Gastrocnemius medialis (tissue), 4 donors: ENCODE results near the gene PKNOX1.

Experiments used
- POLR2A ChIP-seq, 2 donors: fragments of 450-650 bp; IDR thresholded peaks; one replicate each; pipeline ENCODE4 v1.6.1; 2017; ENCODE audit warnings: antibody characterized with exemption in 2 of 2, mild to moderate bottlenecking in 2 of 2, moderate library complexity in 2 of 2
- TF ChIP-seq, protein P1 (sequence below), 5 experiments: fragments of 450-650 bp in 3 of 5; fragments of 200-600 bp in 2 of 5; sonication (generic) in 2 of 5; IDR thresholded peaks in 4 of 5; conservative IDR thresholded peaks in 1 of 5; 1 replicate in 4 of 5; 2 replicates in 1 of 5; pipeline ENCODE4 v1.5.1; 2016 to 2019; ENCODE audit warnings: antibody characterized with exemption in 5 of 5, mild to moderate bottlenecking in 3 of 5, moderate library complexity in 3 of 5

GRCh38 chr21:43027846-43028731, 53.7 kb downstream of the PKNOX1 start:
- TF ChIP-seq POLR2A (IDR thresholded peaks at IDR 0.05), result no peak
- TF ChIP-seq, protein P1, sequence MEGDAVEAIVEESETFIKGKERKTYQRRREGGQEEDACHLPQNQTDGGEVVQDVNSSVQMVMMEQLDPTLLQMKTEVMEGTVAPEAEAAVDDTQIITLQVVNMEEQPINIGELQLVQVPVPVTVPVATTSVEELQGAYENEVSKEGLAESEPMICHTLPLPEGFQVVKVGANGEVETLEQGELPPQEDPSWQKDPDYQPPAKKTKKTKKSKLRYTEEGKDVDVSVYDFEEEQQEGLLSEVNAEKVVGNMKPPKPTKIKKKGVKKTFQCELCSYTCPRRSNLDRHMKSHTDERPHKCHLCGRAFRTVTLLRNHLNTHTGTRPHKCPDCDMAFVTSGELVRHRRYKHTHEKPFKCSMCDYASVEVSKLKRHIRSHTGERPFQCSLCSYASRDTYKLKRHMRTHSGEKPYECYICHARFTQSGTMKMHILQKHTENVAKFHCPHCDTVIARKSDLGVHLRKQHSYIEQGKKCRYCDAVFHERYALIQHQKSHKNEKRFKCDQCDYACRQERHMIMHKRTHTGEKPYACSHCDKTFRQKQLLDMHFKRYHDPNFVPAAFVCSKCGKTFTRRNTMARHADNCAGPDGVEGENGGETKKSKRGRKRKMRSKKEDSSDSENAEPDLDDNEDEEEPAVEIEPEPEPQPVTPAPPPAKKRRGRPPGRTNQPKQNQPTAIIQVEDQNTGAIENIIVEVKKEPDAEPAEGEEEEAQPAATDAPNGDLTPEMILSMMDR (IDR thresholded peaks at IDR 0.05 in 4 of 5, conservative IDR thresholded peaks at IDR 0.05 in 1 of 5), result no peak
